ENCODE measurements around the gene FUZ. TPM values are rescaled to one million over a fixed set of nuclear protein-coding genes. Genes with fewer than 3 reads are reported as not detected.

FUZ gene
- total RNA-seq, 1 experiment from 2014 or later = 10.9 TPM

- Histone ChIP-seq H3F3A (ENCODE audit: low read length, unreplicated experiment) (no peaks in the 10 kb centered on the region), H3K36me3 (ENCODE audit: low read depth, low read length) (peaks cover 7% of the 10 kb centered on the region; the same call in 1 of the 2 replicates), H3K4me1 (ENCODE audit: insufficient read depth, low read length) (no peaks in the 10 kb centered on the region), H2AFZ (ENCODE audit: low read length) (no peak overlapping the region), H4K20me1 (ENCODE audit: low read length) (no peaks in the 10 kb centered on the region), H3K27ac (ENCODE audit: low read length) (no peak overlapping the region), H3K4me3 (ENCODE audit: low read length) (no peak overlapping the region), H3K79me2 (ENCODE audit: low read length) (peaks cover 12% of the 10 kb centered on the region), H3K27me3 (ENCODE audit: low read length) (no peaks in the 10 kb centered on the region), H3K4me2 (ENCODE audit: low read length) (no peak overlapping the region), H3K9ac (ENCODE audit: low read length) (no peak overlapping the region), H3K9me2 (replicated peaks; ENCODE audit: low read length) (no peaks in the 10 kb centered on the region), H3K9me3 (ENCODE audit: low read length) (no peaks in the 10 kb centered on the region)
- ChIA-PET POLR2A (ENCODE audit: unreplicated experiment) (no interaction called here), CTCF (interaction anchor here (0.5 kb wide), 1 partner anchor 76 kb away, joined by 9 read pairs; no protein-coding TSS in a partner anchor)
- DNase-seq = no peak
- ATAC-seq = no peak
- TF ChIP-seq EZH2phosphoT487 (IDR thresholded peaks at IDR 0.05; ENCODE audit: borderline replicate concordance, low read length) (no peak), EZH2 (IDR thresholded peaks at IDR 0.05; ENCODE audit: low read length, unreplicated experiment) (no peak), CTCF (conservative IDR thresholded peaks at IDR 0.05; ENCODE audit: low read depth, low read length) (no peak)
- BruUV-seq (replicated peaks) = no TSS peak
- intact Hi-C loops (cut with micrococcal nuclease) = no loop called here
Measured at GRCh38 chr19:49827034-49827433, 13.9 kb upstream of the FUZ start.

- no peak for ATAC-seq
Measured at GRCh38 chr19:49824662-49825061, 11.6 kb upstream of the FUZ start.

More at GRCh38 chr19:49824662-49825061, 11.6 kb upstream of the FUZ start:
- Histone ChIP-seq H3K4me2 (ENCODE audit: low read length) (no peak overlapping the region), H4K20me1 (ENCODE audit: low read length) (no peaks in the 10 kb centered on the region), H3F3A (ENCODE audit: low read length, unreplicated experiment) (no peaks in the 10 kb centered on the region), H3K36me3 (ENCODE audit: low read depth, low read length) (peaks cover 3% of the 10 kb centered on the region; the same call in 1 of the 2 replicates), H3K79me2 (ENCODE audit: low read length) (peaks cover 29% of the 10 kb centered on the region), H3K4me1 (ENCODE audit: insufficient read depth, low read length) (no peaks in the 10 kb centered on the region), H3K9me2 (replicated peaks; ENCODE audit: low read length) (no peaks in the 10 kb centered on the region), H3K27me3 (ENCODE audit: low read length) (no peaks in the 10 kb centered on the region), H3K4me3 (ENCODE audit: low read length) (no peak overlapping the region), H3K27ac (ENCODE audit: low read length) (no peak overlapping the region), H3K9me3 (ENCODE audit: low read length) (no peaks in the 10 kb centered on the region), H2AFZ (ENCODE audit: low read length) (no peak overlapping the region), H3K9ac (ENCODE audit: low read length) (no peak overlapping the region)
- no peak for DNase-seq
- TF ChIP-seq CTCF (conservative IDR thresholded peaks at IDR 0.05; ENCODE audit: low read depth, low read length) (no peak), EZH2phosphoT487 (IDR thresholded peaks at IDR 0.05; ENCODE audit: borderline replicate concordance, low read length) (no peak), EZH2 (IDR thresholded peaks at IDR 0.05; ENCODE audit: low read length, unreplicated experiment) (no peak)
- BruUV-seq (replicated peaks) = no TSS peak
- intact Hi-C loops (cut with micrococcal nuclease) = no loop called here
- CTCF ChIA-PET = no interaction called here
- POLR2A ChIA-PET (ENCODE audit: unreplicated experiment) = no interaction called here

All from PC-3 (cell line).